Central memory CD4-positive, alpha-beta T cell (primary cell): ENCODE results near the gene ADAMTSL5.
"Not testable (repeated sequence)": the region's sequence is repeated elsewhere in the genome, so short reads cannot be mapped to it uniquely, and the experiment has no call there.

ENCODE experiments used
- DNase-seq: peaks from one replicate; pipeline ENCODE4 v3.0.0; 2022
- total RNA-seq, 3 experiments: gene quantifications; one replicate each; lab custom pipeline; 2026; lab: John Stamatoyannopoulos, UW

Gene ADAMTSL5
- 4.1 to 9.6 (median 5.1) reads per million in 3 experiments for total RNA-seq

GRCh38 chr19:1512671-1513498, at the start of gene ADAMTSL5:
Gene ADAMTSL5 (minus strand): TSS chr19:1513019. CDS start chr19:1510943, 2,076 bp downstream.
- peak; percentile 59 for DNase-seq

- DNase-seq: no peak
Measured at GRCh38 chr19:1561236-1561842, 48.5 kb upstream of the ADAMTSL5 start.

GRCh38 chr19:1560286-1560882, 47.6 kb upstream of the ADAMTSL5 start:
- no peak for DNase-seq

GRCh38 chr19:1558552-1558951, 45.7 kb upstream of the ADAMTSL5 start:
- DNase-seq: no peak

GRCh38 chr19:1556390-1557070, 43.7 kb upstream of the ADAMTSL5 start:
- no peak for DNase-seq

GRCh38 chr19:1555487-1556389, 42.9 kb upstream of the ADAMTSL5 start:
- DNase-seq: no peak

GRCh38 chr19:1554968-1555367, 42.1 kb upstream of the ADAMTSL5 start:
- DNase-seq: no peak

GRCh38 chr19:1553415-1553814, 40.6 kb upstream of the ADAMTSL5 start:
- DNase-seq: no peak

- DNase-seq: no peak
Measured at GRCh38 chr19:1551068-1552040, 38.5 kb upstream of the ADAMTSL5 start.

- no peak for DNase-seq
Measured at GRCh38 chr19:1549332-1549945, 36.6 kb upstream of the ADAMTSL5 start.

- no peak for DNase-seq
Measured at GRCh38 chr19:1540365-1540925, 27.6 kb upstream of the ADAMTSL5 start.

- not testable (repeated sequence) for DNase-seq
Measured at GRCh38 chr19:1539749-1540148, 26.9 kb upstream of the ADAMTSL5 start.

- no peak for DNase-seq
Measured at GRCh38 chr19:1538978-1539377, 26.2 kb upstream of the ADAMTSL5 start.

GRCh38 chr19:1535699-1536098, 22.9 kb upstream of the ADAMTSL5 start:
- DNase-seq: not testable (repeated sequence)

- no peak for DNase-seq
Measured at GRCh38 chr19:1534972-1535371, 22.2 kb upstream of the ADAMTSL5 start.

GRCh38 chr19:1533510-1534150, 20.8 kb upstream of the ADAMTSL5 start:
- no peak for DNase-seq

GRCh38 chr19:1532003-1532402, 19.2 kb upstream of the ADAMTSL5 start:
- DNase-seq: no peak

- no peak for DNase-seq
Measured at GRCh38 chr19:1531587-1531986, 18.8 kb upstream of the ADAMTSL5 start.

- not testable (repeated sequence) for DNase-seq
Measured at GRCh38 chr19:1530856-1531255, 18.0 kb upstream of the ADAMTSL5 start.
